Naive thymus-derived CD8-positive, alpha-beta T cell (primary cell): ENCODE results near the gene CD22. TPM values are rescaled to one million over a fixed set of nuclear protein-coding genes. Genes with fewer than 3 reads are reported as not detected.

Experiments used
- ATAC-seq, 2 donors: fragments of 150-1000 bp; cut with Tn5 transposase in 1 of 2; sonication (Bioruptor Pico), chemical (Tn5 transposase) in 1 of 2; 1 replicate in 1 of 2; 2 replicates in 1 of 2; pipeline ENCODE4 v1.10.0; 2021; ENCODE audit warnings: mild to moderate bottlenecking in 2 of 2, moderate library complexity in 2 of 2
- POLR2A ChIA-PET: fragments of 350-600 bp; sonication (Branson Sonifier 250); formaldehyde crosslinking; loops from one replicate; lab custom pipeline; 2021; ENCODE audit warnings: antibody characterized with exemption; lab: Charles Lee
- DNase-seq, 10 donors: peaks; one replicate each; pipeline versions ENCODE4 v3.0.0 to v3.0.0-alpha.2; 2020 to 2022
- H3K27ac Mint-ChIP-seq, 10 donors: one replicate each; pipeline ENCODE4 v1.8.0; 2020 to 2022; ENCODE audit warnings: mild to moderate bottlenecking in 10 of 10, mixed read lengths in 10 of 10, moderate library complexity in 4 of 10, inconsistent platforms in 1 of 10
- H3K27me3 Mint-ChIP-seq, 5 donors: one replicate each; pipeline ENCODE4 v1.8.0; 2021 to 2022; ENCODE audit warnings: mixed read lengths in 5 of 5
- H3K36me3 Mint-ChIP-seq, 3 donors: one replicate each; pipeline ENCODE4 v1.8.0; 2020 to 2022; ENCODE audit warnings: mixed read lengths in 3 of 3, mild to moderate bottlenecking in 2 of 3, inconsistent platforms in 1 of 3
- H3K4me1 Mint-ChIP-seq, 4 donors: one replicate each; pipeline ENCODE4 v1.8.0; 2021 to 2022; ENCODE audit warnings: mixed read lengths in 4 of 4
- H3K4me3 Mint-ChIP-seq, 10 donors: one replicate each; pipeline ENCODE4 v1.8.0; 2020 to 2022; ENCODE audit warnings: mild to moderate bottlenecking in 10 of 10, mixed read lengths in 10 of 10, moderate library complexity in 6 of 10, inconsistent platforms in 1 of 10
- H3K9me3 Mint-ChIP-seq, 9 donors: one replicate each; pipeline ENCODE4 v1.8.0; 2020 to 2022; ENCODE audit warnings: mixed read lengths in 9 of 9, mild to moderate bottlenecking in 3 of 9, inconsistent platforms in 1 of 9, moderate library complexity in 1 of 9
- polyA plus RNA-seq, 3 donors: library from polyadenylated mRNA; unstranded; fragments of 300-500 nt; fragmentation: Illumina TruSeq; gene quantifications; one replicate each; pipeline ENCODE4 v1.2.3, GENCODE V29; 2021
- total RNA-seq, 8 experiments: library from RNA in 2 of 8; stranded (reverse) in 2 of 8; gene quantifications; one replicate each; pipeline ENCODE4 v1.2.3 and lab custom pipeline; 2021 to 2026

CD22 gene
- total and polyA plus RNA-seq, 5 experiments from 2014 or later, result 0.46 to 21.1 (median 10.4) TPM; not detected in 1

GRCh38 chr19:35297515-35297848, 31.5 kb upstream of the CD22 start:
- no peaks in the 10 kb centered on the region for H3K36me3 Mint-ChIP-seq
- POLR2A ChIA-PET, result no interaction called here
- ATAC-seq (no peak), DNase-seq (no peak)
- H3K27ac Mint-ChIP-seq, result no peak overlapping the region
- H3K9me3 Mint-ChIP-seq, result no peaks in the 10 kb centered on the region
- peaks cover 6 to 12% (median 8%) of the 10 kb centered on the region in 4 donors for H3K4me1 Mint-ChIP-seq
- H3K27me3 Mint-ChIP-seq, result no peaks in the 10 kb centered on the region
- no peak overlapping the region for H3K4me3 Mint-ChIP-seq

DNA sequence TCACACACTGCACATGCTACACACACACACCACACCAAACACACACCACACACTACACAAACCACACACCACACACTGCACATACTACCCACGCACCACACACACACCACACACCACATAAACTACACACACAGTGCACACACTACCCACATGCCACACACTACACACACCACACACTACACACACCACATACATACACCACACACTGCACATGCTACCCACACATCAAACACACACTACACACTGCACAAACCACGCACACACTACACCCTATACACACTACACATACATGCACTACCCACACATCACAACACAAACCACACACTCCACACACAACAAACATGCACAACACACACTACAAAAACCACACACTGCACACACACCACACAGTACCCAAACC, 31.1 kb upstream of the CD22 start:
- DNase-seq (no peak), ATAC-seq (no peak)
- Mint-ChIP-seq H3K9me3 (no peaks in the 10 kb centered on the region), H3K4me1 (peaks cover 6 to 12% (median 8%) of the 10 kb centered on the region in 4 donors), H3K4me3 (no peak overlapping the region), H3K36me3 (no peaks in the 10 kb centered on the region), H3K27me3 (no peaks in the 10 kb centered on the region), H3K27ac (no peak overlapping the region)
- POLR2A ChIA-PET, result no interaction called here

DNA sequence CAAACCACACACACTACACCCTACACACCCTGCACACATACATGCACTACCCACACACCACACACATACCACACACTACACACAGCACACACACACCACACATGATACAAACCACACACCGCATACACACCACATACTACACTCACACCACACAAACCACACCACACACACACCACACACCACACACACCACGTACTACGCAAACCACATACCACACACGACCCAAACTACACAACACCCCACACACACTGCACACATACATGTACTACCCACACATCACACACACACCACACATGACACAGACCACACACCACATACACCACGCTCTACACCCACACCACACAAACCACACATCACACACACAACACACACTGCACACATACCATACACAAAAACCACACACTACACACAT, 30.4 kb upstream of the CD22 start:
- Mint-ChIP-seq H3K27ac (no peak overlapping the region), H3K4me1 (peaks cover 6 to 12% (median 8%) of the 10 kb centered on the region in 4 donors), H3K9me3 (no peaks in the 10 kb centered on the region), H3K27me3 (no peaks in the 10 kb centered on the region), H3K4me3 (no peak overlapping the region), H3K36me3 (no peaks in the 10 kb centered on the region)
- POLR2A ChIA-PET, result no interaction called here
- no peak for ATAC-seq
- no peak for DNase-seq

DNA sequence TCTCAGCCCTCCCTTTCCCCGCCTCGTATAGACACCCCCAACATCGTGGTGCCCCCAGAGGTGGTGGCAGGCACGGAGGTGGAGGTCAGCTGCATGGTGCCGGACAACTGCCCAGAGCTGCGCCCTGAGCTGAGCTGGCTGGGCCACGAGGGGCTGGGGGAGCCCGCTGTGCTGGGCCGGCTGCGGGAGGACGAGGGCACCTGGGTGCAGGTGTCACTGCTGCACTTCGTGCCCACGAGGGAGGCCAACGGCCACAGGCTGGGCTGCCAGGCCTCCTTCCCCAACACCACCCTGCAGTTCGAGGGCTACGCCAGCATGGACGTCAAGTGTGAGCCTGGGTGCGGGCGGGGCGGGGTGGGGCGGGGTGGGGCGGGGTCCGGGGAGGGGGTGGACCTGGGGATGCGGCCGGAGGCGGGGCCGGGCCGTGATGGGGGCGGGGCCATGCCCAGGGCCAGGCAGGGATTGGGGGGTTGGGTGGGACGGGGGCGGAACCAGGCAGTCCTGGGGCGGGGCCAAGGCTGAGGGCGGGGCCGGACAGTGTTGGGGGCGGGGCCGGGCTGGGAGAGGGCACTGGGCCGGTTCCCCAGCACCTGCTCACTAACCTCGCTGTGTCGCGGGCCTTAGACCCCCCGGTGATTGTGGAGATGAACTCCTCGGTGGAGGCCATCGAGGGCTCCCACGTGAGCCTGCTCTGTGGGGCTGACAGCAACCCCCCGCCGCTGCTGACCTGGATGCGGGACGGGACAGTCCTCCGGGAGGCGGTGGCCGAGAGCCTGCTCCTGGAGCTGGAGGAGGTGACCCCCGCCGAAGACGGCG, 29.3 kb upstream of the CD22 start:
- H3K4me3 Mint-ChIP-seq, result no peak overlapping the region
- H3K9me3 Mint-ChIP-seq, result no peaks in the 10 kb centered on the region
- H3K36me3 Mint-ChIP-seq, result no peaks in the 10 kb centered on the region
- DNase-seq, result peak in 1 of 10 donors; percentile 20
- H3K27ac Mint-ChIP-seq, result no peak overlapping the region
- ATAC-seq, result no peak
- peaks cover 4 to 12% (median 6%) of the 10 kb centered on the region in 4 donors for H3K4me1 Mint-ChIP-seq
- peaks cover 0 to 2% (median 0%) of the 10 kb centered on the region in 5 donors for H3K27me3 Mint-ChIP-seq
- POLR2A ChIA-PET, result no interaction called here

- H3K27me3 Mint-ChIP-seq, result peaks cover 0 to 2% (median 0%) of the 10 kb centered on the region in 5 donors
- POLR2A ChIA-PET, result no interaction called here
- no peak overlapping the region for H3K27ac Mint-ChIP-seq
- DNase-seq (no peak), ATAC-seq (no peak)
- no peaks in the 10 kb centered on the region for H3K36me3 Mint-ChIP-seq
- H3K4me1 Mint-ChIP-seq, result peaks cover 2 to 10% (median 6%) of the 10 kb centered on the region in 4 donors
- no peaks in the 10 kb centered on the region for H3K9me3 Mint-ChIP-seq
- no peak overlapping the region for H3K4me3 Mint-ChIP-seq
These were observed 28.7 kb upstream of the CD22 start for GRCh38 chr19:35300339-35300649.

DNA sequence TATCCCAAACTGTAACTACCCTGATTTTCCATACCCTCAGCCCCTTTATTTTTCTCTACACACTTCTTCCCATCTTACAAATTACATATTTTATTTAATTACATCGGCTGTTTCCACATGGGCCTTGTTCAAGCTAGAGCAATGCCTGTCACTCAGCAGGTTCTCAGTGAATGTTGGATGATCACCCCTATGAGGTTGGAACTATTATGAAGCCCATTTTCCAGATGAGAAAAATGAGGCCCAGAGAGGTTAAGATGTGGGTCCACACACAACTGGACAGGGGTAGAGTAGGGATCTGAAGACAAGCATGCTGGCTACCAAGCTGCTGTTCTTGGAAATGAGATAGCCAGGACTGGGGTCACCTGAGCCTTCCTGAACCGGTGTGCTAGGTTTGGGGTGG, 27.0 kb upstream of the CD22 start:
- POLR2A ChIA-PET, result interaction anchor here (0.7 kb wide), 2 partner anchors 12 to 729 kb away, joined by 3 read pairs; no protein-coding TSS in a partner anchor
- peaks cover 0 to 7% (median 0%) of the 10 kb centered on the region in 4 donors for H3K4me1 Mint-ChIP-seq
- H3K9me3 Mint-ChIP-seq, result no peaks in the 10 kb centered on the region

GRCh38 chr19:35302446-35302845, 26.5 kb upstream of the CD22 start:
- DNase-seq (no peak), ATAC-seq (no peak)
- H3K36me3 Mint-ChIP-seq, result no peaks in the 10 kb centered on the region
- H3K4me3 Mint-ChIP-seq, result no peak overlapping the region
- H3K27ac Mint-ChIP-seq, result no peak overlapping the region
- peaks cover 0 to 10% (median 0%) of the 10 kb centered on the region in 4 donors for H3K4me1 Mint-ChIP-seq
- POLR2A ChIA-PET, result no interaction called here
- no peaks in the 10 kb centered on the region for H3K9me3 Mint-ChIP-seq
- peaks cover 0 to 2% (median 0%) of the 10 kb centered on the region in 5 donors for H3K27me3 Mint-ChIP-seq

More for the DNA sequence above, 27.0 kb upstream of the CD22 start:
- Mint-ChIP-seq H3K4me3 (no peak overlapping the region), H3K36me3 (no peaks in the 10 kb centered on the region), H3K27me3 (peaks cover 0 to 2% (median 0%) of the 10 kb centered on the region in 5 donors), H3K27ac (no peak overlapping the region)
- DNase-seq (no peak), ATAC-seq (no peak)

- H3K4me3 Mint-ChIP-seq, result no peak overlapping the region
- H3K4me1 Mint-ChIP-seq, result peaks cover 0 to 16% (median 0%) of the 10 kb centered on the region in 4 donors
- H3K36me3 Mint-ChIP-seq, result no peaks in the 10 kb centered on the region
- no peak overlapping the region for H3K27ac Mint-ChIP-seq
- POLR2A ChIA-PET, result no interaction called here
- no peak for DNase-seq
- no peak for ATAC-seq
- H3K27me3 Mint-ChIP-seq, result peaks cover 0 to 5% (median 0%) of the 10 kb centered on the region in 5 donors
- no peaks in the 10 kb centered on the region for H3K9me3 Mint-ChIP-seq
These were observed 25.6 kb upstream of the CD22 start for GRCh38 chr19:35303357-35303915.

DNA sequence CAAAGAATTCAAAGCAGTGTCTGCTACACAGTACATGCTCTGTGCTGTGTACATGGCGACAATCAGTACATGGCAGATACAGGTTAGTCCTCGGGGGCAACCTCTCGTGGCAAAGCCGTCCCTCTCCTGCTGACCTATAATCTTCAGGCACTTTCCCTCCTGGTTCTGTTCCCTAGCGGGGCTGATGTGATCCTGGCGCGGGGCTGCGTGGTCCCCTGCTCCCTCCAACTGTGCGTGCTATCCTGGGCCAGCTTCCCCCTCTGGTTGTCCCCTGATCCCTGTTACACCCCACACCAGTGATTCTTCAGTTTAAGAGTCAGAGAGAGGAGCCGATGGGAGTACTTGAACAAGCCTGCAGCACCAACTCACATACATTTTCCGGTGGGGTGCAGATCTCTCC, 25.0 kb upstream of the CD22 start:
- POLR2A ChIA-PET, result no interaction called here
- DNase-seq, result no peak
- no peaks in the 10 kb centered on the region for H3K36me3 Mint-ChIP-seq
- H3K27ac Mint-ChIP-seq, result no peak overlapping the region
- peaks cover 0 to 17% (median 0%) of the 10 kb centered on the region in 4 donors for H3K4me1 Mint-ChIP-seq
- H3K27me3 Mint-ChIP-seq, result peaks cover 0 to 5% (median 0%) of the 10 kb centered on the region in 5 donors
- no peak overlapping the region for H3K4me3 Mint-ChIP-seq
- H3K9me3 Mint-ChIP-seq, result no peaks in the 10 kb centered on the region
- no peak for ATAC-seq

DNA sequence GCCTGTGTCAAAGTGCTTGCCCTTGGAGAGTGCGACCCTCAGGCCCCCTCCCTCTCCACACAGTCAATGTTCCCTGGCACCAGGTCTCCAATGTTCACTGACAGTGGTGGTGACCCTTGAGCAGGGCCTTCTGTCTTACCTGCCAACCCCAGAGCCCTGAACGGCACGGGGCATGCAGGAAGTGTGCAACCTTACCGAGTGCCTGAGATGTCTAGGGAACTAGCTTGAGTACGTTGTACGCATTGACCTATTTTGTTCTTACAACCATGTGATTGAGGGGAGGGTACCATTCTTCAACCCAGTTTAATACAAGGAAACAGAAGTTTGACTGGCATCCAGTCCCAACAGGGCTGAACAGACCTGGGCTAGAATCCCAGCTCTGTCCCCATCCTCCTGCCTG, 23.8 kb upstream of the CD22 start:
- POLR2A ChIA-PET, result no interaction called here
- DNase-seq, result no peak
- no peak overlapping the region for H3K27ac Mint-ChIP-seq
- peaks cover 0 to 5% (median 0%) of the 10 kb centered on the region in 5 donors for H3K27me3 Mint-ChIP-seq
- ATAC-seq, result no peak
- peaks cover 0 to 18% (median under 1%) of the 10 kb centered on the region in 4 donors for H3K4me1 Mint-ChIP-seq
- H3K9me3 Mint-ChIP-seq, result no peaks in the 10 kb centered on the region
- H3K4me3 Mint-ChIP-seq, result no peak overlapping the region
- H3K36me3 Mint-ChIP-seq, result no peaks in the 10 kb centered on the region

GRCh38 chr19:35306473-35307246, 22.3 kb upstream of the CD22 start:
- H3K4me1 Mint-ChIP-seq, result peaks cover 0 to 18% (median 2%) of the 10 kb centered on the region in 4 donors
- no peaks in the 10 kb centered on the region for H3K9me3 Mint-ChIP-seq
- no peak overlapping the region for H3K27ac Mint-ChIP-seq
- no peak for ATAC-seq
- H3K27me3 Mint-ChIP-seq, result peaks cover 0 to 5% (median 0%) of the 10 kb centered on the region in 5 donors
- no peak overlapping the region for H3K4me3 Mint-ChIP-seq
- no peak for DNase-seq
- POLR2A ChIA-PET, result no interaction called here
- H3K36me3 Mint-ChIP-seq, result no peaks in the 10 kb centered on the region

DNA sequence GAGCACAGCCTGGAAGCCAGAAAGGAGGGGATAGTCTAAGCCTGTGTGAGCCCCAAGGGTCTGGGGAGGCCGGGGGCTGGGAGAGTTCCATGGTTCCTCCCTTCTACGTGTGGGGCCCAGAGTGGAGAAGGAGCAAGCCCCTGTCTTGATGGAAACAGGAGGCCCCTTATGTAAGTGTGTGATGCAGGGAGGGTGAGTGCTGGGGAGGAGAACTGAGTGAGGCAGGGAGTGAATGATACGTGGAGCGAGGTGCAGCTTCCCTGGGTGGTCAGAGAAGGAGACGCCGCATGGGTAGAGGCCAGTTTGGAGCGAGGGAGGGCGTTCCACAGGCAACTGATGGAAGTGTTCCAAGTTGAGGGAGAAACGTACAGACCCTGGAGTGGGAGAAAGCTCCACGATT, 21.1 kb upstream of the CD22 start:
- peaks cover 0 to 18% (median 2%) of the 10 kb centered on the region in 4 donors for H3K4me1 Mint-ChIP-seq
- no peaks in the 10 kb centered on the region for H3K9me3 Mint-ChIP-seq
- ATAC-seq, result no peak
- POLR2A ChIA-PET, result no interaction called here
- H3K27ac Mint-ChIP-seq, result peak overlapping the region in 1 of 10 donors; percentile 25
- H3K36me3 Mint-ChIP-seq, result no peaks in the 10 kb centered on the region
- no peak overlapping the region for H3K4me3 Mint-ChIP-seq
- no peak for DNase-seq
- peaks cover 0 to 5% (median 0%) of the 10 kb centered on the region in 5 donors for H3K27me3 Mint-ChIP-seq

DNA sequence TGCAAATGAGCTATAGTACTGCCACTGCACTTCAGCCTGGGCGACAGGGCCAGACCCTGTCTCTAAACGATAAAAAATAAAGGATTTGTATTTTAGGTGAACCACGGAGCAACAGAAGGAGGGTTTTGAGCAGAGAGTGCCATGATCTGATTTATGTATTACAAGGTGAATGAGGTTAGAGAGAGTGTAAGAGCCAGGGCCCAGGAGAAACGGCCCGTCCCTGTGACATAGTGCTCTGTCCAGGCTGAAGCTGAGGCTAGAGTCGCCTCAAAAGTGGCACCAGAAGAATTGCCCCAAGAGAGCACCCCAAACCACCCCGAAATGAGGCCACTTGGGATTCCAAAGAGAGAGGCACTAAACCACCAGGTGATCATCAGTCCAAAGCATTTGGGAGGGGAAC, 20.1 kb upstream of the CD22 start:
- no peaks in the 10 kb centered on the region for H3K9me3 Mint-ChIP-seq
- H3K27me3 Mint-ChIP-seq, result peaks cover 0 to 5% (median 0%) of the 10 kb centered on the region in 5 donors
- no peaks in the 10 kb centered on the region for H3K36me3 Mint-ChIP-seq
- ATAC-seq (no peak), DNase-seq (no peak)
- POLR2A ChIA-PET, result no interaction called here
- no peak overlapping the region for H3K4me3 Mint-ChIP-seq
- H3K4me1 Mint-ChIP-seq, result peaks cover 0 to 18% (median 2%) of the 10 kb centered on the region in 4 donors
- peak overlapping the region in 1 of 10 donors; percentile 21 for H3K27ac Mint-ChIP-seq
